B cell (primary cell): ENCODE results near the gene EIF3L.

Experiments
- EZH2 ChIP-seq: IDR thresholded peaks from 2 replicates; pipeline ENCODE4 v1.6.1; 2012; ENCODE audit warnings: borderline replicate concordance, low read depth, mild to moderate bottlenecking, moderate library complexity, low read length; ENCODE audit not compliant: insufficient read depth, poor library complexity, severe bottlenecking
- TF ChIP-seq, protein P1 (sequence below): fragments of 200-600 bp; IDR thresholded peaks from one replicate; pipeline ENCODE4 v1.8.0; 2022; ENCODE audit warnings: antibody characterized with exemption, mild to moderate bottlenecking

DNA sequence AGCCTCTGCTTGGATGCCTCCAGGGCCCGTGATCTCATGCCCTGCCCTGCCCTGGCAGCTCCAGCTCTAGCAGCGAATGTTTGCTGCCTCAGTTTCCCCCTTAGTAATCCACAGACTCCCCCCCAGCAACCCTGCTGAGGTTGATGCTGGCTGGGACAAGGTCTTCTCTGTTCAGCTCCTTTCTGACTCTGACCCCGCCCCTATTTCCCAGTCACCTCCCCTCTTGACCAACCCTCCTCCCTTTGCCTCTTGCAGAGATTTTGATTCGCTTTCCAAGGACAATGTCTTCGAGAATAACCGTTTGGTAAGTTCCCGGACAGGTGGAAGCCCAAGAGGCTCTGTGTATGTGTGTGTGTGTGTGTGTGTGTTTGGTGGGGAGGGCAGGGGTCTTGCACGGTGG is 62.5 kb downstream of the EIF3L start:
- TF ChIP-seq, protein P1, sequence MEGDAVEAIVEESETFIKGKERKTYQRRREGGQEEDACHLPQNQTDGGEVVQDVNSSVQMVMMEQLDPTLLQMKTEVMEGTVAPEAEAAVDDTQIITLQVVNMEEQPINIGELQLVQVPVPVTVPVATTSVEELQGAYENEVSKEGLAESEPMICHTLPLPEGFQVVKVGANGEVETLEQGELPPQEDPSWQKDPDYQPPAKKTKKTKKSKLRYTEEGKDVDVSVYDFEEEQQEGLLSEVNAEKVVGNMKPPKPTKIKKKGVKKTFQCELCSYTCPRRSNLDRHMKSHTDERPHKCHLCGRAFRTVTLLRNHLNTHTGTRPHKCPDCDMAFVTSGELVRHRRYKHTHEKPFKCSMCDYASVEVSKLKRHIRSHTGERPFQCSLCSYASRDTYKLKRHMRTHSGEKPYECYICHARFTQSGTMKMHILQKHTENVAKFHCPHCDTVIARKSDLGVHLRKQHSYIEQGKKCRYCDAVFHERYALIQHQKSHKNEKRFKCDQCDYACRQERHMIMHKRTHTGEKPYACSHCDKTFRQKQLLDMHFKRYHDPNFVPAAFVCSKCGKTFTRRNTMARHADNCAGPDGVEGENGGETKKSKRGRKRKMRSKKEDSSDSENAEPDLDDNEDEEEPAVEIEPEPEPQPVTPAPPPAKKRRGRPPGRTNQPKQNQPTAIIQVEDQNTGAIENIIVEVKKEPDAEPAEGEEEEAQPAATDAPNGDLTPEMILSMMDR = no peak
- no peak for TF ChIP-seq EZH2
